Stimulated activated CD4-positive, alpha-beta T cell treated with anti-CD3 and anti-CD28 coated beads, Interleukin-15, amount 100 ng/mL, for 24 hours (primary cell): ENCODE results near the gene NUDT2.
"Not testable (repeated sequence)": the region's sequence is repeated elsewhere in the genome, so short reads cannot be mapped to it uniquely, and the experiment has no call there.

Experiments used
- DNase-seq: peaks from one replicate; pipeline ENCODE4 v3.0.0-alpha.2; 2020

NUDT2 gene

GRCh38 chr9:34328987-34329832 lies at the start of gene NUDT2, which contains the start of gene KIF24:
Gene NUDT2, plus strand, starts transcription at chr9:34329569. Its CDS starts 9,471 bp downstream, at chr9:34339040.
Gene KIF24, minus strand, starts transcription at chr9:34329268. Its CDS starts 17,922 bp downstream, at chr9:34311346.
- DNase-seq = peak; percentile 97

GRCh38 chr9:34282096-34282495 lies 47.3 kb upstream of the NUDT2 start:
- DNase-seq = no peak

- DNase-seq = no peak
These were observed 40.2 kb upstream of the NUDT2 start for GRCh38 chr9:34289159-34289558.

GRCh38 chr9:34291023-34291422 lies 38.3 kb upstream of the NUDT2 start:
- DNase-seq = no peak

GRCh38 chr9:34291423-34291822 lies 37.9 kb upstream of the NUDT2 start:
- DNase-seq = no peak

- no peak for DNase-seq
These were observed 36.8 kb upstream of the NUDT2 start for GRCh38 chr9:34292552-34292951.

GRCh38 chr9:34301064-34301463 lies 28.3 kb upstream of the NUDT2 start:
- not testable (repeated sequence) for DNase-seq

GRCh38 chr9:34308316-34308715 lies 21.1 kb upstream of the NUDT2 start:
- DNase-seq = not testable (repeated sequence)

GRCh38 chr9:34310215-34310614 lies 19.2 kb upstream of the NUDT2 start:
- DNase-seq = no peak

- no peak for DNase-seq
These were observed 17.7 kb upstream of the NUDT2 start for GRCh38 chr9:34311499-34312185.

GRCh38 chr9:34317436-34317835 lies 11.9 kb upstream of the NUDT2 start:
- DNase-seq = no peak

- DNase-seq = no peak
These were observed 11.1 kb upstream of the NUDT2 start for GRCh38 chr9:34318163-34318790.

GRCh38 chr9:34321451-34321850 lies 7.9 kb upstream of the NUDT2 start:
- no peak for DNase-seq

- DNase-seq = no peak
These were observed 6.3 kb upstream of the NUDT2 start for GRCh38 chr9:34322899-34323591.

- no peak for DNase-seq
These were observed 2.7 kb upstream of the NUDT2 start for GRCh38 chr9:34326690-34327089.

GRCh38 chr9:34328500-34328986 lies 826 bp upstream of the NUDT2 start:
- no peak for DNase-seq

GRCh38 chr9:34331196-34331595 lies 1.8 kb downstream of the NUDT2 start:
- no peak for DNase-seq

GRCh38 chr9:34332076-34332964 lies 3.0 kb downstream of the NUDT2 start:
- no peak for DNase-seq

- DNase-seq = no peak
These were observed 4.5 kb downstream of the NUDT2 start for GRCh38 chr9:34333836-34334235.

- DNase-seq = no peak
These were observed 5.0 kb downstream of the NUDT2 start for GRCh38 chr9:34334337-34334824.

GRCh38 chr9:34334916-34335315 lies 5.5 kb downstream of the NUDT2 start:
- DNase-seq = no peak

GRCh38 chr9:34335376-34335775 lies 6.0 kb downstream of the NUDT2 start:
- no peak for DNase-seq
